ENCODE results near the gene GPRIN1. TPM values are rescaled to one million over a fixed set of nuclear protein-coding genes. Genes with fewer than 3 reads are reported as not detected.

Gene GPRIN1
- total RNA-seq, 4 donors from 2014 or later = 0.57 to 4.6 (median 2.2) TPM

GRCh38 chr5:176631383-176632200 is 21.6 kb upstream of the GPRIN1 start:
- Histone ChIP-seq H3K9me3 (no peaks in the 10 kb centered on the region), H3K36me3 (no peaks in the 10 kb centered on the region), H3K4me3 (no peak overlapping the region), H3K27ac (no peak overlapping the region), H3K4me1 (peaks cover 8 to 29% (median 16%) of the 10 kb centered on the region in 3 donors), H3K27me3 (peaks cover 0 to 88% (median 28%) of the 10 kb centered on the region in 4 donors)
- DNase-seq = no peak
- TF ChIP-seq POLR2A (IDR thresholded peaks at IDR 0.05) = no peak
- TF ChIP-seq, protein P1, sequence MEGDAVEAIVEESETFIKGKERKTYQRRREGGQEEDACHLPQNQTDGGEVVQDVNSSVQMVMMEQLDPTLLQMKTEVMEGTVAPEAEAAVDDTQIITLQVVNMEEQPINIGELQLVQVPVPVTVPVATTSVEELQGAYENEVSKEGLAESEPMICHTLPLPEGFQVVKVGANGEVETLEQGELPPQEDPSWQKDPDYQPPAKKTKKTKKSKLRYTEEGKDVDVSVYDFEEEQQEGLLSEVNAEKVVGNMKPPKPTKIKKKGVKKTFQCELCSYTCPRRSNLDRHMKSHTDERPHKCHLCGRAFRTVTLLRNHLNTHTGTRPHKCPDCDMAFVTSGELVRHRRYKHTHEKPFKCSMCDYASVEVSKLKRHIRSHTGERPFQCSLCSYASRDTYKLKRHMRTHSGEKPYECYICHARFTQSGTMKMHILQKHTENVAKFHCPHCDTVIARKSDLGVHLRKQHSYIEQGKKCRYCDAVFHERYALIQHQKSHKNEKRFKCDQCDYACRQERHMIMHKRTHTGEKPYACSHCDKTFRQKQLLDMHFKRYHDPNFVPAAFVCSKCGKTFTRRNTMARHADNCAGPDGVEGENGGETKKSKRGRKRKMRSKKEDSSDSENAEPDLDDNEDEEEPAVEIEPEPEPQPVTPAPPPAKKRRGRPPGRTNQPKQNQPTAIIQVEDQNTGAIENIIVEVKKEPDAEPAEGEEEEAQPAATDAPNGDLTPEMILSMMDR (IDR thresholded peaks at IDR 0.05) = no peak
- intact Hi-C loops (cut with DNase I) = no loop called here
- 63 to 65% methylated on average over 7 of the region's 7 CpGs for WGBS, 2 donors

- peaks cover 0 to 96% (median 28%) of the 10 kb centered on the region in 4 donors for H3K27me3 ChIP-seq
- TF ChIP-seq POLR2A (IDR thresholded peaks at IDR 0.05) = no peak
- TF ChIP-seq, protein P1 (IDR thresholded peaks at IDR 0.05) = no peak
- H3K4me1 ChIP-seq = peaks cover 8 to 35% (median 16%) of the 10 kb centered on the region in 3 donors
- peak overlapping the region in 2 of 4 donors; percentile 39 to 60 for H3K4me3 ChIP-seq
- intact Hi-C loops (cut with DNase I) = no loop called here
- no peaks in the 10 kb centered on the region for H3K36me3 ChIP-seq
- WGBS, 2 donors = 8 to 10% methylated on average over 12 to 18 of the region's 20 CpGs
- H3K9me3 ChIP-seq = no peaks in the 10 kb centered on the region
- DNase-seq = no peak
- H3K27ac ChIP-seq = no peak overlapping the region
These were observed 20.8 kb upstream of the GPRIN1 start for GRCh38 chr5:176630681-176631222.

- no peak for DNase-seq
- TF ChIP-seq POLR2A (IDR thresholded peaks at IDR 0.05) = no peak
- TF ChIP-seq, protein P1 (IDR thresholded peaks at IDR 0.05) = no peak
- Histone ChIP-seq H3K27ac (no peak within 1 kb of the TSS), H3K9me3 (no peaks in the 10 kb centered on the region), H3K4me1 (peaks cover 8 to 35% (median 16%) of the 10 kb centered on the region in 3 donors), H3K27me3 (peaks cover 0 to 98% (median 28%) of the 10 kb centered on the region in 4 donors), H3K4me3 (peak within 1 kb of the TSS in 2 of 4 donors; percentile 39 to 60), H3K36me3 (no peaks in the 10 kb centered on the region)
- WGBS, 2 donors = 0 to 1% methylated on average over 6 to 24 of the region's 94 CpGs
- intact Hi-C loops (cut with DNase I) = no loop called here
These were observed 20.1 kb upstream of the GPRIN1 start, which contains the start of the genes EIF4E1B and SNCB for GRCh38 chr5:176629853-176630680. Gene EIF4E1B (plus strand): TSS chr5:176630675. CDS start chr5:176642788, 12,113 bp downstream. Gene SNCB (minus strand): TSS chr5:176630534. CDS start chr5:176629654, 880 bp downstream.

GRCh38 chr5:176629317-176629852 is 19.4 kb upstream of the GPRIN1 start:
- Histone ChIP-seq H3K27me3 (peaks cover 0 to 100% (median 28%) of the 10 kb centered on the region in 4 donors), H3K9me3 (no peaks in the 10 kb centered on the region), H3K36me3 (no peaks in the 10 kb centered on the region), H3K4me1 (peaks cover 8 to 35% (median 16%) of the 10 kb centered on the region in 3 donors), H3K4me3 (peak overlapping the region in 2 of 4 donors; percentile 39 to 60), H3K27ac (no peak overlapping the region)
- 16 to 26% methylated on average over 10 to 21 of the region's 34 CpGs for WGBS, 2 donors
- intact Hi-C loops (cut with DNase I) = no loop called here
- TF ChIP-seq POLR2A (IDR thresholded peaks at IDR 0.05) = no peak
- TF ChIP-seq, protein P1 (IDR thresholded peaks at IDR 0.05) = no peak
- DNase-seq = no peak
